ENCODE measurements around the gene SCYL1. TPM values are rescaled to one million over a fixed set of nuclear protein-coding genes. Genes with fewer than 3 reads are reported as not detected.
"Not testable (repeated sequence)": the region's sequence is repeated elsewhere in the genome, so short reads cannot be mapped to it uniquely, and the experiment has no call there.

Gene SCYL1
- total RNA-seq, 1 donor from 2014 or later, result 103 TPM

- peak overlapping the region; percentile 5 for H3K4me3 Mint-ChIP-seq (ENCODE audit: unreplicated experiment)
- TF ChIP-seq CTCF (IDR thresholded peaks at IDR 0.05), result no peak
These were observed 35.9 kb downstream of the SCYL1 start for GRCh38 chr11:65560555-65561418.

GRCh38 chr11:65562020-65562419 lies 37.1 kb downstream of the SCYL1 start:
- Mint-ChIP-seq H3K9me3 (ENCODE audit: unreplicated experiment) (no peaks in the 10 kb centered on the region), H3K27ac (ENCODE audit: unreplicated experiment) (no peak overlapping the region), H3K4me1 (ENCODE audit: unreplicated experiment) (peaks cover 48% of the 10 kb centered on the region)

More at GRCh38 chr11:65560555-65561418, 35.9 kb downstream of the SCYL1 start:
- Mint-ChIP-seq H3K27me3 (ENCODE audit: unreplicated experiment) (no peaks in the 10 kb centered on the region), H3K27ac (ENCODE audit: unreplicated experiment) (peak overlapping the region; percentile 94), H3K9me3 (ENCODE audit: unreplicated experiment) (no peaks in the 10 kb centered on the region), H3K4me1 (ENCODE audit: unreplicated experiment) (peaks cover 53% of the 10 kb centered on the region), H3K36me3 (ENCODE audit: unreplicated experiment) (peaks cover 2% of the 10 kb centered on the region)
- DNase-seq (ENCODE audit: extremely low spot score, unreplicated experiment), result no peak

GRCh38 chr11:65562788-65563187 lies 37.9 kb downstream of the SCYL1 start:
- Mint-ChIP-seq H3K27ac (ENCODE audit: unreplicated experiment) (no peak overlapping the region), H3K9me3 (ENCODE audit: unreplicated experiment) (no peaks in the 10 kb centered on the region), H3K4me3 (ENCODE audit: unreplicated experiment) (no peak overlapping the region), H3K27me3 (ENCODE audit: unreplicated experiment) (no peaks in the 10 kb centered on the region), H3K36me3 (ENCODE audit: unreplicated experiment) (no peaks in the 10 kb centered on the region), H3K4me1 (ENCODE audit: unreplicated experiment) (peaks cover 43% of the 10 kb centered on the region)
- TF ChIP-seq CTCF (IDR thresholded peaks at IDR 0.05), result no peak
- DNase-seq (ENCODE audit: extremely low spot score, unreplicated experiment), result no peak

More at GRCh38 chr11:65562020-65562419, 37.1 kb downstream of the SCYL1 start:
- H3K27me3 Mint-ChIP-seq (ENCODE audit: unreplicated experiment), result no peaks in the 10 kb centered on the region
- no peak for DNase-seq (ENCODE audit: extremely low spot score, unreplicated experiment)
- TF ChIP-seq CTCF (IDR thresholded peaks at IDR 0.05), result no peak
- H3K36me3 Mint-ChIP-seq (ENCODE audit: unreplicated experiment), result no peaks in the 10 kb centered on the region
- no peak overlapping the region for H3K4me3 Mint-ChIP-seq (ENCODE audit: unreplicated experiment)

- no peaks in the 10 kb centered on the region for H3K27me3 Mint-ChIP-seq (ENCODE audit: unreplicated experiment)
- no peak for TF ChIP-seq CTCF (IDR thresholded peaks at IDR 0.05)
- no peak for DNase-seq (ENCODE audit: extremely low spot score, unreplicated experiment)
- no peaks in the 10 kb centered on the region for H3K9me3 Mint-ChIP-seq (ENCODE audit: unreplicated experiment)
- no peak overlapping the region for H3K27ac Mint-ChIP-seq (ENCODE audit: unreplicated experiment)
- no peak overlapping the region for H3K4me3 Mint-ChIP-seq (ENCODE audit: unreplicated experiment)
- peaks cover 4% of the 10 kb centered on the region for H3K36me3 Mint-ChIP-seq (ENCODE audit: unreplicated experiment)
- H3K4me1 Mint-ChIP-seq (ENCODE audit: unreplicated experiment), result peaks cover 47% of the 10 kb centered on the region
These were observed 38.7 kb downstream of the SCYL1 start for GRCh38 chr11:65563601-65564000.

GRCh38 chr11:65564879-65565559 lies 40.1 kb downstream of the SCYL1 start:
- H3K27ac Mint-ChIP-seq (ENCODE audit: unreplicated experiment); H3K27me3 Mint-ChIP-seq (ENCODE audit: unreplicated experiment): not testable (repeated sequence)

More at GRCh38 chr11:65564879-65565559, 40.1 kb downstream of the SCYL1 start:
- not testable (repeated sequence) for H3K4me3 Mint-ChIP-seq (ENCODE audit: unreplicated experiment); H3K9me3 Mint-ChIP-seq (ENCODE audit: unreplicated experiment); H3K36me3 Mint-ChIP-seq (ENCODE audit: unreplicated experiment); DNase-seq (ENCODE audit: extremely low spot score, unreplicated experiment)
- H3K4me1 Mint-ChIP-seq (ENCODE audit: unreplicated experiment), result peaks cover 43% of the 10 kb centered on the region

All from osteocyte (in vitro differentiated cells).